Measurements from ENCODE around the gene METTL22.

DNA sequence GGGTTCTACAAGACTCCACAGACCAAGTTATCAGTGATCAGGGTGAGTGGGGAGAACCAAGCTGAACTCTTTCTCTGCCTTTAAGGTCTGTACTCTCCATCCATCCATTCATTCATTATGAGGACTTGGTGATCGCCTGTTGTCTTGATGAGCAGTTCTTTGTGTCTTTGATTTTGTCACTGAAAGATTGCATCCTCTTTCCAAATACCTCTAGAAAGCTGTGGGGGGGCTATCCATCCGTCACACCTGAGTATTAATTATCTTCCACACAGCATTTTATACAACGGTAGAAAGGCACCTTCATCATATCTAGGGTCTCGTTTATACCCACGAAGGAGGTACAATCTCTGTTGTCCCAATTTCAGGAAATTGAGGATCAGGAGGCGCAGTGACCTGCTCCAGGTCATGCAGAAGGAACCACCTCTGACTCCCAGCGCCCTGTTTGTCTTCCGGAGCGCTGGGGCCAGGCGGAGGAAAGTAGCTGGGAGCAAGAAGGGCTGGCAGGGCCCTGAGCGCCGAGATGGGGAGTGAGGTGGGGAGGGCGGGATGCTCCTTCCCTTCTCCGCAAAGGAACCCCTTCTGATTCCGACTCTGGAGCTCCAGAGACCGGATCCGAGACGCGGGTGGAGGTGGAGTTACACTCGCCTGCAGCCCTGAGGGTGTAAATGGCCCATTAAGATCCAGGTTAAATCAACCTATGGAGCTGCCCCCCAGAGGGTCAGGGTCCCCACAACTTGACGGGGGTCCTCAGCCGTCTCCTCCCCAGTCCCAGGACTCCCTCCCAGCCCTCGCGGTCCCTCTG, 52.3 kb downstream of the METTL22 start:
- TF ChIP-seq CTCF (IDR thresholded peaks at IDR 0.05; ENCODE audit: insufficient read depth, low read length) (no peak), POLR2AphosphoS5 (IDR thresholded peaks at IDR 0.05; ENCODE audit: low read depth) (no peak), REST (IDR thresholded peaks at IDR 0.05; ENCODE audit: insufficient replicate concordance, low read depth) (no peak), GABPA (IDR thresholded peaks at IDR 0.05; ENCODE audit: low read depth) (no peak), SPI1 (IDR thresholded peaks at IDR 0.05; ENCODE audit: borderline replicate concordance, low read depth) (no peak)
